HEK293 (cell line): ENCODE results near the gene KRT82.
A peak's percentile ranks its signal among the peaks of the same experiment; 100 is the strongest.

ENCODE experiments used
- GFI1B ChIP-seq: fragments of 450-650 bp; formaldehyde crosslinking; IDR thresholded peaks from 2 replicates; pipeline ENCODE4 v1.5.1; 2016; ENCODE audit warnings: missing biosample characterization, missing genetic modification characterization
- KLF8 ChIP-seq: fragments of 450-650 bp; formaldehyde crosslinking; IDR thresholded peaks from 2 replicates; pipeline ENCODE4 v1.5.1; 2016; ENCODE audit warnings: missing biosample characterization, missing genetic modification characterization
- MZF1 ChIP-seq: fragments of 450-650 bp; formaldehyde crosslinking; IDR thresholded peaks from 2 replicates; pipeline ENCODE4 v1.5.1; 2017; ENCODE audit warnings: missing biosample characterization, missing genetic modification characterization, borderline replicate concordance
- OSR2 ChIP-seq: fragments of 450-650 bp; formaldehyde crosslinking; IDR thresholded peaks from 2 replicates; pipeline ENCODE4 v1.5.1; 2016; ENCODE audit warnings: missing biosample characterization, missing genetic modification characterization
- SCRT1 ChIP-seq: fragments of 450-650 bp; formaldehyde crosslinking; IDR thresholded peaks from 2 replicates; pipeline ENCODE4 v1.5.1; 2016; ENCODE audit warnings: missing biosample characterization, missing genetic modification characterization, borderline replicate concordance
- TCF7L2 ChIP-seq: IDR thresholded peaks from 2 replicates; pipeline ENCODE4 v1.6.1; 2011; ENCODE audit warnings: low read depth, mild to moderate bottlenecking, inconsistent platforms, low read length, moderate library complexity, borderline replicate concordance
- ZEB2 ChIP-seq: fragments of 450-650 bp; formaldehyde crosslinking; IDR thresholded peaks from 2 replicates; pipeline ENCODE4 v1.5.1; 2016; ENCODE audit warnings: missing biosample characterization, missing genetic modification characterization
- ZNF132 ChIP-seq: fragments of 450-650 bp; formaldehyde crosslinking; IDR thresholded peaks from 2 replicates; pipeline ENCODE4 v1.5.1; 2017; ENCODE audit warnings: missing biosample characterization, missing genetic modification characterization, borderline replicate concordance
- ZNF19 ChIP-seq: fragments of 450-650 bp; formaldehyde crosslinking; IDR thresholded peaks from 2 replicates; pipeline ENCODE4; 2016; ENCODE audit warnings: missing biosample characterization, missing genetic modification characterization, low read depth
- ZNF211 ChIP-seq: fragments of 450-650 bp; formaldehyde crosslinking; IDR thresholded peaks from 2 replicates; pipeline ENCODE4 v1.5.1; 2016; ENCODE audit warnings: low read depth, missing biosample characterization, missing genetic modification characterization
- ZNF223 ChIP-seq: fragments of 450-650 bp; formaldehyde crosslinking; IDR thresholded peaks from 2 replicates; pipeline ENCODE4 v1.5.1; 2016; ENCODE audit warnings: missing biosample characterization, missing genetic modification characterization
- ZNF23 ChIP-seq: fragments of 450-650 bp; formaldehyde crosslinking; IDR thresholded peaks from 2 replicates; pipeline ENCODE4 v1.5.1; 2016; ENCODE audit warnings: missing biosample characterization, missing genetic modification characterization, borderline replicate concordance
- ZNF24 ChIP-seq: fragments of 450-650 bp; formaldehyde crosslinking; IDR thresholded peaks from 2 replicates; pipeline ENCODE4 v1.5.1; 2016; ENCODE audit warnings: missing biosample characterization, missing genetic modification characterization
- ZNF354C ChIP-seq: fragments of 450-650 bp; formaldehyde crosslinking; IDR thresholded peaks from 2 replicates; pipeline ENCODE4 v1.5.1; 2016; ENCODE audit warnings: missing biosample characterization, missing genetic modification characterization, low read depth, borderline replicate concordance
- ZNF37A ChIP-seq: fragments of 450-650 bp; IDR thresholded peaks from 2 replicates; pipeline ENCODE4 v1.5.1; 2018; ENCODE audit warnings: missing biosample characterization, missing genetic modification characterization
- ZNF391 ChIP-seq: fragments of 450-650 bp; formaldehyde crosslinking; IDR thresholded peaks from 2 replicates; pipeline ENCODE4 v1.5.1; 2016; ENCODE audit warnings: low read depth, missing biosample characterization, missing genetic modification characterization, borderline replicate concordance
- ZNF404 ChIP-seq: fragments of 450-650 bp; formaldehyde crosslinking; IDR thresholded peaks from 2 replicates; pipeline ENCODE4 v1.5.1; 2017; ENCODE audit warnings: missing biosample characterization, missing genetic modification characterization
- ZNF513 ChIP-seq: fragments of 450-650 bp; IDR thresholded peaks from 2 replicates; pipeline ENCODE4 v1.5.1; 2018; ENCODE audit warnings: missing biosample characterization, missing genetic modification characterization
- ZNF514 ChIP-seq: fragments of 450-650 bp; formaldehyde crosslinking; IDR thresholded peaks from 2 replicates; pipeline ENCODE4 v1.5.1; 2016; ENCODE audit warnings: missing biosample characterization, missing genetic modification characterization
- ZNF558 ChIP-seq: fragments of 450-650 bp; formaldehyde crosslinking; IDR thresholded peaks from 2 replicates; pipeline ENCODE4 v1.5.1; 2016; ENCODE audit warnings: missing biosample characterization, missing genetic modification characterization
- ZNF571 ChIP-seq: fragments of 450-650 bp; formaldehyde crosslinking; IDR thresholded peaks from 2 replicates; pipeline ENCODE4 v1.5.0; 2017; ENCODE audit warnings: missing biosample characterization, missing genetic modification characterization
- ZNF654 ChIP-seq: fragments of 450-650 bp; formaldehyde crosslinking; IDR thresholded peaks from 2 replicates; pipeline ENCODE4 v1.5.1; 2016; ENCODE audit warnings: low read depth, missing biosample characterization, missing genetic modification characterization
- ZNF747 ChIP-seq: fragments of 450-650 bp; formaldehyde crosslinking; IDR thresholded peaks from 2 replicates; pipeline ENCODE4 v1.5.1; 2016; ENCODE audit warnings: missing biosample characterization, missing genetic modification characterization
- ZNF768 ChIP-seq: fragments of 450-650 bp; formaldehyde crosslinking; IDR thresholded peaks from 2 replicates; pipeline ENCODE4 v1.5.1; 2018; ENCODE audit warnings: missing biosample characterization, mild to moderate bottlenecking, missing genetic modification characterization
- ZNF791 ChIP-seq: fragments of 450-650 bp; formaldehyde crosslinking; IDR thresholded peaks from 2 replicates; pipeline ENCODE4 v1.5.1; 2016; ENCODE audit warnings: missing biosample characterization, missing genetic modification characterization
- ZSCAN30 ChIP-seq: fragments of 450-650 bp; IDR thresholded peaks from 2 replicates; pipeline ENCODE4 v1.5.1; 2018; ENCODE audit warnings: missing biosample characterization, mild to moderate bottlenecking, missing genetic modification characterization, moderate library complexity
- TF ChIP-seq, protein P1 (sequence below): fragments of 450-650 bp; formaldehyde crosslinking; IDR thresholded peaks from 2 replicates; pipeline ENCODE4 v1.5.1; 2016; ENCODE audit warnings: missing biosample characterization, missing genetic modification characterization, low read depth
- TF ChIP-seq, protein P2 (sequence below): fragments of 450-650 bp; formaldehyde crosslinking; conservative IDR thresholded peaks from 2 replicates; pipeline ENCODE4 v1.5.1; 2016; ENCODE audit warnings: low read depth, missing biosample characterization, missing genetic modification characterization
- TF ChIP-seq, protein P3 (sequence below): fragments of 450-650 bp; formaldehyde crosslinking; IDR thresholded peaks from 2 replicates; pipeline ENCODE4 v1.5.1; 2016; ENCODE audit warnings: missing biosample characterization, missing genetic modification characterization
- TF ChIP-seq, protein P4 (sequence below): fragments of 450-650 bp; formaldehyde crosslinking; IDR thresholded peaks from 2 replicates; pipeline ENCODE4 v1.5.1; 2017; ENCODE audit warnings: missing biosample characterization, missing genetic modification characterization
- TF ChIP-seq, protein P5 (sequence below): fragments of 450-650 bp; formaldehyde crosslinking; optimal IDR thresholded peaks from 2 replicates; pipeline ENCODE3; 2016; ENCODE audit warnings: missing biosample characterization, mild to moderate bottlenecking, missing genetic modification characterization

The KRT82 gene

GRCh38 chr12:52442600-52443061 is 36.5 kb upstream of the KRT82 start (continued):
- TF ChIP-seq ZNF513 (tag by site-specific recombination) (no peak), TCF7L2 (no peak), ZNF571 (tag by site-specific recombination) (no peak), ZNF132 (no peak), ZNF24 (no peak), ZNF558 (tag by site-specific recombination) (no peak), ZNF404 (no peak), GFI1B (tag by site-specific recombination) (no peak), OSR2 (peak; percentile 59), ZNF223 (tag by site-specific recombination) (no peak), ZNF514 (tag by site-specific recombination) (no peak), ZNF19 (tag by site-specific recombination) (no peak), ZNF354C (no peak), ZNF654 (tag by site-specific recombination) (peak; percentile 29), SCRT1 (no peak), ZNF768 (tag by site-specific recombination) (no peak), KLF8 (tag by site-specific recombination) (no peak), ZNF211 (no peak), ZSCAN30 (no peak), ZNF791 (tag by site-specific recombination) (no peak), ZEB2 (tag by site-specific recombination) (no peak), MZF1 (tag by site-specific recombination) (no peak), ZNF391 (tag by site-specific recombination) (no peak), ZNF747 (tag by site-specific recombination) (no peak), ZNF23 (tag by site-specific recombination) (no peak), ZNF37A (tag by site-specific recombination) (no peak)
- TF ChIP-seq, protein P1, sequence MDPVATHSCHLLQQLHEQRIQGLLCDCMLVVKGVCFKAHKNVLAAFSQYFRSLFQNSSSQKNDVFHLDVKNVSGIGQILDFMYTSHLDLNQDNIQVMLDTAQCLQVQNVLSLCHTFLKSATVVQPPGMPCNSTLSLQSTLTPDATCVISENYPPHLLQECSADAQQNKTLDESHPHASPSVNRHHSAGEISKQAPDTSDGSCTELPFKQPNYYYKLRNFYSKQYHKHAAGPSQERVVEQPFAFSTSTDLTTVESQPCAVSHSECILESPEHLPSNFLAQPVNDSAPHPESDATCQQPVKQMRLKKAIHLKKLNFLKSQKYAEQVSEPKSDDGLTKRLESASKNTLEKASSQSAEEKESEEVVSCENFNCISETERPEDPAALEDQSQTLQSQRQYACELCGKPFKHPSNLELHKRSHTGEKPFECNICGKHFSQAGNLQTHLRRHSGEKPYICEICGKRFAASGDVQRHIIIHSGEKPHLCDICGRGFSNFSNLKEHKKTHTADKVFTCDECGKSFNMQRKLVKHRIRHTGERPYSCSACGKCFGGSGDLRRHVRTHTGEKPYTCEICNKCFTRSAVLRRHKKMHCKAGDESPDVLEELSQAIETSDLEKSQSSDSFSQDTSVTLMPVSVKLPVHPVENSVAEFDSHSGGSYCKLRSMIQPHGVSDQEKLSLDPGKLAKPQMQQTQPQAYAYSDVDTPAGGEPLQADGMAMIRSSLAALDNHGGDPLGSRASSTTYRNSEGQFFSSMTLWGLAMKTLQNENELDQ (tag by site-specific recombination): no peak
- TF ChIP-seq, protein P2, sequence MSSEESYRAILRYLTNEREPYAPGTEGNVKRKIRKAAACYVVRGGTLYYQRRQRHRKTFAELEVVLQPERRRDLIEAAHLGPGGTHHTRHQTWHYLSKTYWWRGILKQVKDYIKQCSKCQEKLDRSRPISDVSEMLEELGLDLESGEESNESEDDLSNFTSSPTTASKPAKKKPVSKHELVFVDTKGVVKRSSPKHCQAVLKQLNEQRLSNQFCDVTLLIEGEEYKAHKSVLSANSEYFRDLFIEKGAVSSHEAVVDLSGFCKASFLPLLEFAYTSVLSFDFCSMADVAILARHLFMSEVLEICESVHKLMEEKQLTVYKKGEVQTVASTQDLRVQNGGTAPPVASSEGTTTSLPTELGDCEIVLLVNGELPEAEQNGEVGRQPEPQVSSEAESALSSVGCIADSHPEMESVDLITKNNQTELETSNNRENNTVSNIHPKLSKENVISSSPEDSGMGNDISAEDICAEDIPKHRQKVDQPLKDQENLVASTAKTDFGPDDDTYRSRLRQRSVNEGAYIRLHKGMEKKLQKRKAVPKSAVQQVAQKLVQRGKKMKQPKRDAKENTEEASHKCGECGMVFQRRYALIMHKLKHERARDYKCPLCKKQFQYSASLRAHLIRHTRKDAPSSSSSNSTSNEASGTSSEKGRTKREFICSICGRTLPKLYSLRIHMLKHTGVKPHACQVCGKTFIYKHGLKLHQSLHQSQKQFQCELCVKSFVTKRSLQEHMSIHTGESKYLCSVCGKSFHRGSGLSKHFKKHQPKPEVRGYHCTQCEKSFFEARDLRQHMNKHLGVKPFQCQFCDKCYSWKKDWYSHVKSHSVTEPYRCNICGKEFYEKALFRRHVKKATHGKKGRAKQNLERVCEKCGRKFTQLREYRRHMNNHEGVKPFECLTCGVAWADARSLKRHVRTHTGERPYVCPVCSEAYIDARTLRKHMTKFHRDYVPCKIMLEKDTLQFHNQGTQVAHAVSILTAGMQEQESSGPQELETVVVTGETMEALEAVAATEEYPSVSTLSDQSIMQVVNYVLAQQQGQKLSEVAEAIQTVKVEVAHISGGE: no peak
- TF ChIP-seq, protein P3, sequence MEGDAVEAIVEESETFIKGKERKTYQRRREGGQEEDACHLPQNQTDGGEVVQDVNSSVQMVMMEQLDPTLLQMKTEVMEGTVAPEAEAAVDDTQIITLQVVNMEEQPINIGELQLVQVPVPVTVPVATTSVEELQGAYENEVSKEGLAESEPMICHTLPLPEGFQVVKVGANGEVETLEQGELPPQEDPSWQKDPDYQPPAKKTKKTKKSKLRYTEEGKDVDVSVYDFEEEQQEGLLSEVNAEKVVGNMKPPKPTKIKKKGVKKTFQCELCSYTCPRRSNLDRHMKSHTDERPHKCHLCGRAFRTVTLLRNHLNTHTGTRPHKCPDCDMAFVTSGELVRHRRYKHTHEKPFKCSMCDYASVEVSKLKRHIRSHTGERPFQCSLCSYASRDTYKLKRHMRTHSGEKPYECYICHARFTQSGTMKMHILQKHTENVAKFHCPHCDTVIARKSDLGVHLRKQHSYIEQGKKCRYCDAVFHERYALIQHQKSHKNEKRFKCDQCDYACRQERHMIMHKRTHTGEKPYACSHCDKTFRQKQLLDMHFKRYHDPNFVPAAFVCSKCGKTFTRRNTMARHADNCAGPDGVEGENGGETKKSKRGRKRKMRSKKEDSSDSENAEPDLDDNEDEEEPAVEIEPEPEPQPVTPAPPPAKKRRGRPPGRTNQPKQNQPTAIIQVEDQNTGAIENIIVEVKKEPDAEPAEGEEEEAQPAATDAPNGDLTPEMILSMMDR (tag by site-specific recombination): peak; percentile 66
- TF ChIP-seq, protein P4, sequence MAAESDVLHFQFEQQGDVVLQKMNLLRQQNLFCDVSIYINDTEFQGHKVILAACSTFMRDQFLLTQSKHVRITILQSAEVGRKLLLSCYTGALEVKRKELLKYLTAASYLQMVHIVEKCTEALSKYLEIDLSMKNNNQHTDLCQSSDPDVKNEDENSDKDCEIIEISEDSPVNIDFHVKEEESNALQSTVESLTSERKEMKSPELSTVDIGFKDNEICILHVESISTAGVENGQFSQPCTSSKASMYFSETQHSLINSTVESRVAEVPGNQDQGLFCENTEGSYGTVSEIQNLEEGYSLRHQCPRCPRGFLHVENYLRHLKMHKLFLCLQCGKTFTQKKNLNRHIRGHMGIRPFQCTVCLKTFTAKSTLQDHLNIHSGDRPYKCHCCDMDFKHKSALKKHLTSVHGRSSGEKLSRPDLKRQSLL (tag by site-specific recombination): no peak
- TF ChIP-seq, protein P5, sequence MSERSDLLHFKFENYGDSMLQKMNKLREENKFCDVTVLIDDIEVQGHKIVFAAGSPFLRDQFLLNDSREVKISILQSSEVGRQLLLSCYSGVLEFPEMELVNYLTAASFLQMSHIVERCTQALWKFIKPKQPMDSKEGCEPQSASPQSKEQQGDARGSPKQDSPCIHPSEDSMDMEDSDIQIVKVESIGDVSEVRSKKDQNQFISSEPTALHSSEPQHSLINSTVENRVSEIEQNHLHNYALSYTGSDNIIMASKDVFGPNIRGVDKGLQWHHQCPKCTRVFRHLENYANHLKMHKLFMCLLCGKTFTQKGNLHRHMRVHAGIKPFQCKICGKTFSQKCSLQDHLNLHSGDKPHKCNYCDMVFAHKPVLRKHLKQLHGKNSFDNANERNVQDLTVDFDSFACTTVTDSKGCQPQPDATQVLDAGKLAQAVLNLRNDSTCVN (tag by site-specific recombination): no peak
